Rectal smooth muscle tissue (tissue), 1 donor: ENCODE results near the gene DOK6.

Experiments
- H3K27ac ChIP-seq: one replicate; pipeline ENCODE4 v1.7.0; 2013; ENCODE audit warnings: low read depth, low read length, inconsistent platforms
- H3K27me3 ChIP-seq: one replicate; pipeline ENCODE4 v1.7.0; 2013; ENCODE audit warnings: low read length; ENCODE audit not compliant: control insufficient read depth, insufficient read depth
- H3K36me3 ChIP-seq: one replicate; pipeline ENCODE4 v1.7.0; 2013; ENCODE audit warnings: low read length; ENCODE audit not compliant: control insufficient read depth, insufficient read depth
- H3K4me1 ChIP-seq: one replicate; pipeline ENCODE4 v1.7.0; 2013; ENCODE audit warnings: low read length; ENCODE audit not compliant: control insufficient read depth, insufficient read depth
- H3K4me3 ChIP-seq: one replicate; pipeline ENCODE4 v1.7.0; 2013; ENCODE audit warnings: low read length
- H3K9ac ChIP-seq: one replicate; pipeline ENCODE4 v1.7.0; 2013; ENCODE audit warnings: low read length

Gene DOK6

GRCh38 chr18:69715191-69715795 lies 314.6 kb downstream of the DOK6 start:
- Histone ChIP-seq H3K27me3 (no peaks in the 10 kb centered on the region), H3K4me1 (no peaks in the 10 kb centered on the region), H3K36me3 (no peaks in the 10 kb centered on the region), H3K4me3 (no peak overlapping the region), H3K9ac (no peak overlapping the region), H3K27ac (no peak overlapping the region)

GRCh38 chr18:69717586-69717985 lies 316.9 kb downstream of the DOK6 start:
- H3K36me3 ChIP-seq: no peaks in the 10 kb centered on the region

GRCh38 chr18:69718912-69719547 lies 318.3 kb downstream of the DOK6 start:
- H3K36me3 ChIP-seq: no peaks in the 10 kb centered on the region

More at GRCh38 chr18:69717586-69717985, 316.9 kb downstream of the DOK6 start:
- Histone ChIP-seq H3K4me1 (no peaks in the 10 kb centered on the region), H3K4me3 (no peak overlapping the region), H3K27me3 (no peaks in the 10 kb centered on the region), H3K27ac (no peak overlapping the region), H3K9ac (no peak overlapping the region)

DNA sequence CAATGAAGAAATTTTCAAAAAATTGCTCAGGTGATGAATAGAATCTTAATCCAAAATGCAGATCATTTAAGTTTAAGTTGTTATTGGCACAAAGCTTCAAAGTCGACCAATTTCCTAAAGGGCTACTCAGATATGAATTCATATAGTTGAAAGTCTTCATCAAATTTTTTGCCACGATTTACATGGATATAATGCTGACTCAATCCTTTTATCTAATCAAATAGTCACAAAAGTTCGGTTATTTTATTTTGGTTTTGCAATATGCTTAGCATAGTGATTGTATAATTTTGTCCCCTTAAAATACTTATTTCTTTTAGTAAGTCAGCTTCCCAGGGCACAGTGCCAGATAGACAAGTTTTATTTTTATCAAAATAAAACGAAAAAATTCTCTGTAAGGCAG lies 319.7 kb downstream of the DOK6 start:
- no peaks in the 10 kb centered on the region for H3K36me3 ChIP-seq
- no peak overlapping the region for H3K9ac ChIP-seq
- H3K27ac ChIP-seq: no peak overlapping the region
- H3K27me3 ChIP-seq: no peaks in the 10 kb centered on the region
- H3K4me1 ChIP-seq: no peaks in the 10 kb centered on the region
- no peak overlapping the region for H3K4me3 ChIP-seq

More at GRCh38 chr18:69718912-69719547, 318.3 kb downstream of the DOK6 start:
- Histone ChIP-seq H3K4me1 (no peaks in the 10 kb centered on the region), H3K4me3 (no peak overlapping the region), H3K27me3 (no peaks in the 10 kb centered on the region), H3K9ac (no peak overlapping the region), H3K27ac (no peak overlapping the region)

DNA sequence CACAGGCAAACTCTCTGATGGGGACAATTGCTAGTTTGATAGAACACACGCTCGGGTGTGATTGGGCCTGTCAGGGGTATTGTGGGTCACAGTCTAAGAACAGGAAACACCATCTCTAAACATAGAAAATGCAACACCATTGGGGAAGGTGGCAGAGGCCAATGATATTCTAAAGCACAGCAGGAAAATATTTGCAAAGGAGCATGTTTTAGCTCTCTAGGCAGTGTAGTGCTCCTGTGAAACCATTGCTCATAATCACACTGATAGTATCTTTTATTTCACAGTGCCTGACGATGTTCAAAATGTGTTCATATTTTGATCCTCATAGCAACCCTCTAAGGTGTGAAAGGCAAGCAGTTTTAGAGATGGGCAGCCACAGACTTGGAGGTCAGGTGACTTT lies 322.7 kb downstream of the DOK6 start:
- no peak overlapping the region for H3K4me3 ChIP-seq
- no peaks in the 10 kb centered on the region for H3K27me3 ChIP-seq
- H3K4me1 ChIP-seq: no peaks in the 10 kb centered on the region
- H3K36me3 ChIP-seq: no peaks in the 10 kb centered on the region
- H3K27ac ChIP-seq: no peak overlapping the region
- H3K9ac ChIP-seq: no peak overlapping the region

DNA sequence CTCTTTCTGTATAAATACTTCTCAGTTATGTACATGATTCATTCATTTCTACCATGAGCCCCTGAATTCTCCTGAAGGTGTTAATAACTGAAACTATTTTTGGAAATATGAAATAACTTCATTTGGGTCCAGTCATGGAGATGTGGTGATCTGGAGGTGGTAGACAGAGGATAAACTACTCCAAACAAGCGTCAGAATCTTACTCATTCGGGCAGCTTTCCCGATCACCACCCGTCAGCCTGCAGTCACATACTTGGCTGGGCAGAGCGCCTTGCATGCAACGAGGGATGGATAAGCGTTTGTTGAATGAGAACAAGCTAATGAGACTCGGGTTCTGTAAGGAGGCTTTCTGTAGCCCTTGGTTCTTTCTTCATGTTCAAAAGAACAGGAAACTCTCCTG lies 324.3 kb downstream of the DOK6 start:
- Histone ChIP-seq H3K36me3 (no peaks in the 10 kb centered on the region), H3K27me3 (no peaks in the 10 kb centered on the region), H3K4me3 (no peak overlapping the region), H3K9ac (no peak overlapping the region), H3K4me1 (no peaks in the 10 kb centered on the region), H3K27ac (no peak overlapping the region)

GRCh38 chr18:69725855-69726508 lies 325.3 kb downstream of the DOK6 start:
- Histone ChIP-seq H3K27ac (no peak overlapping the region), H3K4me1 (no peaks in the 10 kb centered on the region), H3K36me3 (no peaks in the 10 kb centered on the region), H3K9ac (no peak overlapping the region), H3K27me3 (no peaks in the 10 kb centered on the region), H3K4me3 (no peak overlapping the region)

DNA sequence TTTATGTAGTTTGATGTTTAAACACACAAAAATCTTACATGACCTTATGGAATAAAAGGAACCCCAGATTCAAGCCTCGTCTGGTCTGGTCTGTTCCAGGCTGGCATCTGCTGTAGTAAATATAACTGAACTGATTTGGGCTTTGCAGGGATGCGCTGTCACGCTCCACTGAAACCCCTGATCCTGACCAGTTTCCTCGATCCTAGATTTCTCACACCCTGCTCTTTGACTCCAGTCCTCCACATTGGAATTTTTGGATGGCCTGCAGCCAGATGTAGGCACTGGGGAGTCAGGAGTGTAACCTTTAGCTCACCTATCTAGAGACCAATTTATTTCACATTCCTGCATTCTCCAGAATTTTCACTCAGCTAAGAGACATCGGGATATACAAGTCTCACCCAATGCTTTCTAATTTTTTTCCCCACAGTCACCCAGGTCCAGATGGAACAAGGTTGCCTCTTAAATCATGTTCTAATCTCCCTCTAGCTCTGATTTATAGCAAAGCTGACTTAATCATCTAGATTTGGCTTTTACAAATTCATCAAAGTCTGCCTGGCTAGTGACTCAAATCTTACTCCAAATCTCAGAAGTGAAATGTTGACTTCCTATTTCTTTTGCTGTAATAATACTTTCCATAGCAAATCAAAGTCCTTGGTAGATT lies 327.4 kb downstream of the DOK6 start:
- Histone ChIP-seq H3K4me1 (no peaks in the 10 kb centered on the region), H3K36me3 (no peaks in the 10 kb centered on the region), H3K27me3 (no peaks in the 10 kb centered on the region), H3K4me3 (no peak overlapping the region), H3K9ac (no peak overlapping the region), H3K27ac (no peak overlapping the region)

GRCh38 chr18:69730664-69731063 lies 330.0 kb downstream of the DOK6 start:
- no peak overlapping the region for H3K9ac ChIP-seq
- H3K4me3 ChIP-seq: no peak overlapping the region
- no peak overlapping the region for H3K27ac ChIP-seq
- no peaks in the 10 kb centered on the region for H3K4me1 ChIP-seq
- H3K36me3 ChIP-seq: no peaks in the 10 kb centered on the region
- H3K27me3 ChIP-seq: no peaks in the 10 kb centered on the region

DNA sequence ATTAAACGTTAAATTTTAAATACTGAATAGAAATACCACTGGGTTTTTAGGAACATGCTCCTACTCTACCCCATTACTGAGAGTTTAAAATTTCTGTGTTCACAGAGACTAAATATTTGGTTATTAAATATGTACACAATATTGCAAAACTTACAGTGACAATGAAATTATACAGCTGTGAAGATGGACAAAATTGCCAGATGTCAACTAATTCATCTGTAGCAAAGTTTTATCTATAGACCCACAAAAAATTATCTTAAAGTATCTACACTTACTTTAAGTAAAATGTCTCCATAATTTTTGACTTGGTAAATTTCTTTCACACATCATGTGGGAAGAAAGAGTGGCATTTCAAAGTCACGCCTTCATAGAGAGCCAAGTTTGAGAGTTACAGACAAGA lies 333.8 kb downstream of the DOK6 start:
- H3K9ac ChIP-seq: no peak overlapping the region
- H3K27ac ChIP-seq: no peak overlapping the region
- no peak overlapping the region for H3K4me3 ChIP-seq
- H3K27me3 ChIP-seq: no peaks in the 10 kb centered on the region
- H3K36me3 ChIP-seq: no peaks in the 10 kb centered on the region
- H3K4me1 ChIP-seq: no peaks in the 10 kb centered on the region

DNA sequence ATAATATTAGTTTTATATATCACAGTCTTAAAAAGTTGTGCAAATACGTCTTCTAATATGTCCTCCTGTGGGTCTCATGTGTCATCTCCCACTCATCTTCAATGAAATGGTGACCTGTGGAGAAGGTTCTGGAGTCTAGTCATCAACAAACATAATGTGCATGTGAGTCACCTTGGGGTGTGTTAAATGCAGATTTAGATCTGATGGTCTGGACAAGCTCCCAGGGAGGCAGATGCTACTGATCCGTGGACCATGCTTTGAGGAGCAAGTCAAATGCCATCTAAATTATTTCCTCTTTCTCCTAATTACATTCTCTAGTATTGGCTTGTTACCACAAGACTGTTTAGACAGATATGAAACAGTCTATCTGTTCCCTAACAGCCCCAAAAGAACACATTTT lies 336.0 kb downstream of the DOK6 start:
- no peaks in the 10 kb centered on the region for H3K4me1 ChIP-seq
- H3K4me3 ChIP-seq: no peak overlapping the region
- no peak overlapping the region for H3K27ac ChIP-seq
- no peak overlapping the region for H3K9ac ChIP-seq
- no peaks in the 10 kb centered on the region for H3K27me3 ChIP-seq
- H3K36me3 ChIP-seq: no peaks in the 10 kb centered on the region

GRCh38 chr18:69737851-69738250 lies 337.2 kb downstream of the DOK6 start:
- no peaks in the 10 kb centered on the region for H3K27me3 ChIP-seq

More at GRCh38 chr18:69737851-69738250, 337.2 kb downstream of the DOK6 start:
- no peaks in the 10 kb centered on the region for H3K4me1 ChIP-seq
- no peaks in the 10 kb centered on the region for H3K36me3 ChIP-seq
- no peak overlapping the region for H3K27ac ChIP-seq
- H3K4me3 ChIP-seq: no peak overlapping the region
- no peak overlapping the region for H3K9ac ChIP-seq
